Fibroblast of skin of right quadriceps (primary cell): Measurements from ENCODE around the gene UCK1.
A peak's percentile ranks its signal among the peaks of the same experiment; 100 is the strongest.
"Not testable (repeated sequence)": the region's sequence is repeated elsewhere in the genome, so short reads cannot be mapped to it uniquely, and the experiment has no call there.

Source experiments
- DNase-seq: peaks from one replicate; pipeline ENCODE4 v3.0.0-alpha.2; 2013

The UCK1 gene

DNA sequence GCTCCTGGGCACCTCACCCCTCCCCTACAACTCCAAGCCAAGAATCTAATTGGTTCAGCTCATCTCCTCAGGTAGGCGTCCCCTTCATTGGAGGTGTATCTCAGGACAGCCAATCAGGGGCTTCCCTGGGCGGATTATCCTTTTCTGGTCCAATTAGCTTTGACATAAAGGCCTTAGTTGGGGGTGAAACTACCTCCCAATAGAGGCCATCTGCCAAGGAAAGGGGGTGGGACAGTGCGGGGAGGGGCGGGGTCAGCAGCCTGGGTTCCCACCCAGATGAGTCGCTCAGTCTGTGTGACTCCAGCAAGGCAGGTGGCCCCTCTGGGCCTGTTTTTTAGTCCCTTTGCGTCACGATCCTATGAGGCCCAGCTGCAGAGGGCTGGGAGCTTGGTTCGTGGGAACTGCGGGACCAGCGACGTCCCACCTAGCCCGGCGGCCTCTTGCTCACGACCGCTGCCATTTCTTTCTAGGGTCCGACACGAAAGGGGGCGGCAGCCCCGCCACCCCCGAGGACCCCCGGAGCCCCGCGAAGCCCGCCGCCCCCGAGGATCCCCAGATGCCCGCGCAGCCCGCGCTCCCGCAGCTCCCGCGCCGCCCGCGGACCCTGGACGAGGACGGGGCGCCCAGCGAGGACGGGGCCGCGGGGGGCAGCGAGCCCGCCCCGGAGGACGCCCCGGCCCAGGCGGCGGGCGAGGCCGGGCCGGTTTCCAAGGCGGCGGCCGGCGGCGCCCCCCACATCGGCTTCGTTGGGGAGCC lies 23.2 kb upstream of the UCK1 start:
- no peak for DNase-seq

DNA sequence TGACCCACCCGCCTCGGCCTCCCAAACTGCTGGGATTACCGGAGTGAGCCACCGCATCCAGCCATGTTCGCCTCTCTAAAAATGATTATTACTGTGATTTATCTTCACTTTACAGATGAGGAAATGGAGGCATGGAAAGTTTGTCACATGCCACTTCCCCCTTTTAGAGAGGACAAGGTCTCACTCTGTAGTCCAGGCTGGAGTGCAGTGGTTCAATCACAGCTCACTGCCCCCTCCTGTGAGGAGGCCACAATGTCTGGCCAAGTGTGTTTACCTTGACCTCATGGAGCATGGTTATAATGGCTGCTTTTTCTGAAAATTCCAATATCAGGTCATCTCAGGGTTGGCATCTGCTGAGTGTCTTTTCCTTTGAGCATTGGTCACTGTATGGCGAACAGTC lies 21.0 kb upstream of the UCK1 start:
- DNase-seq = no peak

DNA sequence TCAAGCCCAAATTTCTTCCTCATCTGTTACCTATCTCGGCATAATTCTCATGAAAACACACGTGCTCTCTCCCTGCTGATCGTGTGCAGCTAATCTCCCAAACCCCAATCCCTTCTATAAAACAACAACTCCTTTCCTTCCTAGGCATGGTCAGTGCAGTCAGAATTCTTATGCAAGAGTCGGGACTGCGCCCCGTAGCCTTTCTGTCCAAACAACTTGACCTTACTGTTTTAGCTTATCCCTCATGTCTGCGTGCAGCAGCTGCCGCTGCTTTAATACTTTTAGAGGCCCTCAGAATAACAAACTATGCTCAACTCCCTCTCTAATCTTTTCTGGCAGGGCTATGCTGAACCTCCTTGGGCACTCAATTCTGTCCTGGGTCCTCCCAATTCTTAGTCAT lies 19.4 kb upstream of the UCK1 start:
- not testable (repeated sequence) for DNase-seq

DNA sequence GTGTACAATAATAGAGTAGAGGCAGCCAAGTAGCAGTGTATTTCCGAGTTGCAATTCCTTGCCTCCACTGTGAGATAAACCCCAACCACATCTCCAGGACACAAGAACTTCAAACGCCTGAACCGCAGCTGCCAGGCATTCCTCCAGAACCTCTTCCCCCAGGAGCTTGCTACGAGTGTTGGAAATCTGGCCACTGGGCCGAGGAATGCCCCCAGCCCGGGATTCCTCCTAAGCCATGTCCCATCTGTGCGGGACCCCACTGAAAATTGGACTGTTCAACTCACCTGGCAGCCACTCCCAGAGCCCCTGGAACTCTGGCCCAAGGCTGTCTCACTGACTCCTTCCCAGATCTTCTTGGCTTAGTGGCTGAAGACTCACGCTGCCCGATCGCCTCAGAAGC lies 18.1 kb upstream of the UCK1 start:
- not testable (repeated sequence) for DNase-seq

DNA sequence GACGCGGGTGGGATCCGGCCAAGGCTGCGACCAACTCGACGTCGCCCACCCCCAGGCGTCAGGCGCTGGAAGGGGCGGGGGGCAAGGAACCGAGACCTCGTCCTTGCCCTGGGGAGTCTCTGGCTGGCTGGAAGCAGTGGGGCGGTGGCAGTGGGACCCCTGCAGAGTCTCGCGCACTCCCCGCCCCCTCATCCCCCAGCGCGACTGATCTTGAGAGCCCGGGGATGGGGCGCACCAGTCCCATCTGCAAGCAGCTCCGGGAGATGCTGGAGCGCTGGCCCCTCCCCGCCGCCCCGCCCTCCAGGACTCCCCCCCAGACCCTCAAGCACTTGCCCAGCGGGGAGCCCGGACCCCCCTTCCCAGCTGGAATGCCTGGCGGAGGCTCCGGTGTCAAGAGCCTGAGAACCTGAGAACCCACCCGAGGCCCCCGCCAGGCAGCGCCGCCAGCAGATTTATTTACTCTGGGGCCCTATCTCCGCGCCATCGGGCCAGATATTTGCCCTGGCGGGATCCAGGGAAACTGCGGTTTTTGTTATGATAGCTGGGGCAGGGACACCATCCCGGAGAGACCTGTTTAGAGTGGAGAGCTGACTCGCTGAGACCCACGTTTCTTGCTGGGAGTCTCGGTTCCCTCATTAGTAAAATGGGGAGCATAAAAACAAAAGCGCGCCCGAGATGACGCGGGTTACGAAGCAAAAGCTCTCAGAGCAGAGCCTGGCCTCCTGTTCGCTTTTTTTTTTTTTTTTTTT lies 15.4 kb upstream of the UCK1 start:
- DNase-seq = no peak

DNA sequence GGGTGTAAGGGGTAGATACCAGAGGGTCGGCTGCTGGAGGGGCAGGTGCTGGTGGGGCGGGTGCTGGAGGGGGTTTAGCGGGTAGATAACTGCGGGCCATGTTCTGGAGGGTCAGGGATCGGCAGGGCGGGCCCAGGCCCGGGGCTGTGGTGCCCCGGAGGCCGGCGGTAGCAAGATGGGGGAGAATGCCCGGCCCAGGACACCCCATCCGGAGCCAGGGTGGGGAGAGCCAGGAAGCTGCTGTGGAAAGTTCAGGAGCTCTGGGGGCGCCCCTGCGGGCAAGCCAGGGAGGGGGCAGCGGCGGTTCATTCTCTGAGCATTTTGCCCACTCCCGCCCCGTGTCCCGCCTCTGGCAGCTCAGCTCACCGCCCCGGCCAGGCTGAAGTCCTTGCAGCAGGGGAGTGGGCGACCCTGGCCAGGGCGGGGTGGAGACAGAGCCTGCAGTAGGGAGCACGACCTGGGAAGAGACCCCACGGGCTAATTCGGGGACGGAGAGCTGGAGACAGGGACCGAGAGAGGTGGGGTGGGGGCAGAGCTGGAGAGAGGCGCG lies 14.8 kb upstream of the UCK1 start:
- DNase-seq = no peak

DNA sequence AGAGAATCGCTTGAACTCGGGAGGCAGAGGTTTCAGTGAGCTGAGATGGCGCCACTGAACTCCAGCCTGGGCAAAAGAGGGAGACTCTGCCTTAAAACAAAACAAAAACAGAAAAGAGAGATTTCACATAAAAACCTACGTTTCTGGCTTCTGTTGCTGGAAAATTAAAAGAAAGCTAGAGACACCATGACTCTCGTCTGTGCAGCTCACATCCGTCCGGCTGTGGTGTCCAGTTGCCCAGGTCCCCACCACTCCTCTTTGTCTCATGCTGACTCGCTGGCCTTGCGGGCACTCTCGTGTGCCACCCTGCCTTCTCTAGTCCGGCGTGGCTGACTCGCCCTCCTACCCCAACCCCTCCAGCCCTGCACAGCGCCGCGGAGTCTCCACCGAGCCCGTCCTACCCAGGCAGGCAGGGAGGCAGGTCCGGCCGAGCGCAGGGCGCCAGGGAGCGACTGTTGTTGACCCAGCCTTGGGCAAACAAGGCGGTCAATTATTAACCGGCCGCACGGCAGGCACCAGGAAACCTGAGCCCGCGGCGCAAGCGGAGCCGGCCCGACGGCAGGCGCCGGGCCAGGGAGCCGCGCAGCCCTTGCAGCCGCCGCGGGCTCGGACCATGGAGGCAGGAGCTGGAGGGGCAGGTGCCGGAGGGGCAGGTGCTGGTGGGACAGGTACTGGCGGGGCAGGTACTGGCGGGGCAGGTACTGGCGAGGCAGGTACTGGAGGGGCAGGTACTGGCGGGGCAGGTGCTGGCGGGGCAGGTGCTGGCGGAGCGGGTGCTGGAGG lies 14.1 kb upstream of the UCK1 start, which contains the start of gene PRRT1B:
Gene PRRT1B (plus strand): TSS at position 521 of the 783 bp plus-strand sequence. CDS start 93 bp downstream, at position 614.
- DNase-seq = no peak

DNA sequence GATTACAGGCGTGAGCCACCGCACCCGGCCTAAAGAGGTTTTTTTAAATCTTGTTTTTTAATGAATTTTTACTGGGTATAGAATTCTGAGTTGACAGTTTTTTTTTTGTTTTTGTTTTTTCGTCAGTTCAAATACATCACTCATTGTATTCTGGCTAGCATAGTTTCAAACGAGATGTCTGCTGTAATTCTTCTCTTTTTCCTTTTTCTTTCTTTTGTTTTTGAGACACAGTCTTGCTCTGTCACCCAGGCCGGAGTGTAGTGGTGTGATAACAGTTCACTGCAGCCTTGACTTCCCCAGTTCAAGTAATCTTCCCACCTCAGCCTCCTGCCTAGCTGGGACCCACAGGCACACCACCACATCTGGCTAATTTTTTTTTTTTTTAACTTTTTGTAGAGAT lies 12.1 kb upstream of the UCK1 start:
- no peak for DNase-seq

DNA sequence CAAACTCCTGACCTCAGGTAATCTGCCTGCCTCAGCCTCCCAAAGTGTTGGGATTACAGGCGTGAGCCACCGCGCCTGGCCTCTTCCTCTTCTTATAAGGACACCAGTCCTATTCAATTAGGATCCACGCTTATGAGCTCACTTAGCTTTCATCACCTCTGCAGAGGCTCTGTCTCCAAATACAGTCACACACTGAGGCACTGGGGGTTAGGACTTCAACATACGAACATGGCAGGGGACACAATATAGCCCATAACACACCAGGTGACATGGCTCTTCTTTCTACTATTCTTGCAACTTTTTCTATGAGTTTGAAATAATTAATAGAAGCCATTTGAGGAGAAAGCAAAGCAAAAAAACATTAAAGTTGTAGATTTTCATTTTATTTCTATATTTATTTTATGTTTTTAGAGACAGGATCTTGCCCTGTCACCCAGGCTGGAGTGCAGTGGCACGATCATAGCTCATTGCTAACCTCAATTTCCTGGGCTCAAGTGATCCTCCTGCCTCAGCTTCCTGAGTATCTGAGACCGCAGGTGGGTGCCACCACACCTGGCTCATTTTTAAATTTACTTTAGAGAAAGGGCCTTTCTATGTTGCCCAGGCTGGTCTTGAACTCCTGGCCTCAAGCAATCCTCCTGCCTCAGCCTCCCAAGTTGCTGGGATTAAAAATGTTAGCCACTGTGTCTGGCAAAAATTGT lies 8.3 kb upstream of the UCK1 start:
- DNase-seq = no peak

DNA sequence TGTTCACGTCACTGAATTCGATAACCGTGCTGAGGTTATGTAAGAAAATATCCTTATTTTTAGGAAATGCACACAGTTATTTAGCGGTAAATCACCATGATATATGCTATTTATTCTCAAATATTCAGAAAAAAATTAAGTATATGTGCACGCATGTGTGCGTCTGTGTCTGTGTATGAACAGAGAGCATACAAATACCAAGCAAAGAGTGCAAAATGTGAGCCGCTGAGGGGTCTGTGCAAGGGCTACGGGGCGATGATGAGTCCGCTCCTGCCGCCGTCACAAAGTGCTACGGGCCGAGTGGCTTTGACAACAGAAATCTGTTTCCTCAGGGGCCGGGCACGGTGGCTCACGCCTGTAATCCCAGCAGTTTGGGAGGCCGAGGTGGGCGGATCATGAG lies 6.9 kb upstream of the UCK1 start:
- DNase-seq = no peak

DNA sequence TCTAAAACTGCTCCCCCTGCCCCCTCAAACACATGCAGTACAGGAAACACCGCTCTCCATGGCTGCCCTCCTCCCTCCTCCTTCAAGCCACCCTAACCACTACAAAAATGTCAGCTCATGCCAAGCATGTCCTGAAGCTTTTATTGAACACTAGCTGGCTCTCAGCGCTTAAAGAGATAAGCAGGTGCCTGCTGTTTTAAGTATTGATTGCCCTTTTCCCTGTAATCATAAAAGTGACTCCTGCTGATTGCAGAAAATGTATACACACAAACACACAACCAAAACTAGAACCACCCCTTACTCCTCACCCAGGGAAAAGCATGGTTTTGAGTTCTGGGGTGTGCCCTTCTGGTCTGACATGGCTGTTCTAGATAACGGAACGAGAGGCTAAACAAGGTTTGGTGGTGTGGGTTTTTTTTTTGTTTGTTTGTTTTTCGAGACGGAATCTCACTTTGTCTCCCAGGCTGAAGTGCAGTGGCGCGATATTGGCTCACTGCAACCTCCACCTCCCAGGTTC lies 3.7 kb upstream of the UCK1 start:
- DNase-seq = no peak

DNA sequence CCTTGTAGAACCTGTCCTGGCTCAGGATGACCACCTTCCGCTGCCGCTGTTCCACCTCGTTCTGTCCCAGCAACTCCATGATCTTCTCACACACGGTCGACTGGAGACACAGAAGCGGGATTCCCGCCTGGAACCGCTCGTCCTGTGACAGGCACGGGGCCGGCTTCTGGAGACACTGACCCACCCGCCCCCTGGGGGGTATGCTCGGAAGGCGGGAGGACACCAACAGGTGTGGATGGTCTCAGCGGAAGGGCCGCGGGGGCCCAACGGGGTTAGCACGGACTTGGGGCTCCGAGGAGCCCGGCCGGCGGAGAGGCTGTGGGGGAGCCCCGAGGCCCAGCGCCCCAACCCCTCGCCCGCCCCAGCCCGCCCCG lies 530 bp downstream of the UCK1 start:
- peak; percentile 17 for DNase-seq

DNA sequence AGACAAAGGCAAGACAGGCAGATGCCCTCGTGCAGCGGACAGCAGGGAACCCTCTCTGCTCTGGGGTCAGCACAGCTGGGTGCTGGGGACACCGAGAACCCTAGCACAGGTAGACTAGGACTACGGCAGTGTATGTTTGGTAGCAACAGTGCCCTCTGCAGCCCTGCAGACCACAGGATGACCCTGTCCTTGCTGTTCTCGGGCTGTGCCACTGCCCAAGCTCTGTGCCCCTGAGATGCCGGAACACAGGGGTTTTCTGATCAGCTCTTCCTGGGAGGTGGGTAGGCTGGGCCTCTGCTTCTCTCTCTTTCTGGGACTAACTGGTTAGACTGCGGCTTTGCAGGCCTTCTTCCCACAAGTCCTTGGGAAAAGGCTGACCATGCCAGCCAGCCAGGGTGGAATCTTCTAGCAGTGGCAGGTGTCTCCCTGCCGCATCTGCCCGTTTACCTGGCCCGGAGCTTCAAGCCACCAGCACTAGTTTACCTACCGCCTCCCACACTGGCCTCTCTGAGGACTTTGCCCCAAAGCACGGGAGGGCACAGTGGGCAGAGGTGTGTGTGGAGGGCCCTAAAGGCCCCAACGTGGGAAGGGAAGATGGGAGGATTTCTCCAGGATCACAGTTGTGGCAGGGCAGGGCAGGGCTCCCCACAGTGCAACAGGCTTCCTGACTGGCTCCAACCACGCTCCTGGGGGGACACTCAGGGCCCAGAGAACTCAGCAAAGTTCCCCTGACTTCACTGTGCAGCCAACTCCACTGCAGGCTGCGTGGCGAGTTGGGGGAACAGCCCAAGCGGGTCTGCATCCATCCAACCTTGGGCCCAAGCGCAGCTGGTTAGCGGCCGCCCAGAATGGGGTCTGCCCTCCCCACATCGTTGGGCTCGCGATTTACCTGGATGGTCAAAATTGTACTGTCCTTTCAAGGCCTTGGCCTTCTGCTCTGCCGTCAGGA lies 1.2 kb downstream of the UCK1 start:
- DNase-seq = no peak

DNA sequence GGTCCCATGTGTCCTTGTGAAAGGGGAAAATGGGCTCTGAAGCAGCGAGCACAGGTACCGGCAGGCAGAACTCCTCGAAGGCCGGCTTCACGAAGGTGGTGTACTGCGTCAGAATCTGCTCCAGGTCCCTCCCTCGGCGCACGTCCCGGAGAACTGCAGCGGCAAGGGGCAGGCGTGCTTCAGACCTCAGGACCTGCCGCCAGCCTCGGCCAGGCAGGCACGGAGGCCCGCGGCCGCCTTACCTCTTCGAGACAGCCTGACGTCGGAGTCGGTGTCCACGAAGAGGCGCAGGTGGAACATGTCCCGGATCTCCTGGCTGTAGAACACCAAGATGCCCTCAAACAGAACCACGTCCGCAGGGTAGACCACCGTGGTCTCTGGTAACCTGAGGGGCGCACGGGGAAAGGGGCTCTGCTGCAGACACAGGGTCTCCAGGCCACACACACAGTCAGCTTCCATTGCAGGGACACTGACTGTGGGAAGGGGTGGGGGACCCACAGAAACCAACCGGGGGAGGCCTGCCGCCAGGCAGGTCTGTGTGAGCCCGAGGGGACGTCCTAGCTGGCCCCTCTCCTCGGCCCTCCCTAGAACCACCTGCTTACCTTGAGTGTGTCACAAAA lies 2.1 kb downstream of the UCK1 start:
- no peak for DNase-seq

DNA sequence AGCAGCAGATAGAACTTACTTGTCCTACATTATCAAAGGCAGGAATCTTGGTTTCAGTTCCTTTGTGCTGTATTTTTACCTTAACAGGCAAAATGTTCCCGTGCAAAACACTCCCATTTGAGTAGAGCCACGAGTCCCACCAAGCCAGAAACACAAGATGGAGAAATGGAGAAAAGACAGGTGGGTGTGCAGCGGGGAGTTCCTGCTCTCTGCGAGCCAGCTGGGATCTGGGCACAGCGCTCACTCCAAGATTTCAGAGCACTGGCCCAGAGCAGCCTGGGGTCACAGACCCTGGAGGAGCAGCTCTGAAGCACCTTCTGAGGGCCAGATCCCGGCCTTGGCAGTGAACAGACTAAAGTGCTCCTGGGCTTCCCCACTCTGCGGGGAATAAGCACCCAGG lies 2.9 kb downstream of the UCK1 start:
- no peak for DNase-seq

DNA sequence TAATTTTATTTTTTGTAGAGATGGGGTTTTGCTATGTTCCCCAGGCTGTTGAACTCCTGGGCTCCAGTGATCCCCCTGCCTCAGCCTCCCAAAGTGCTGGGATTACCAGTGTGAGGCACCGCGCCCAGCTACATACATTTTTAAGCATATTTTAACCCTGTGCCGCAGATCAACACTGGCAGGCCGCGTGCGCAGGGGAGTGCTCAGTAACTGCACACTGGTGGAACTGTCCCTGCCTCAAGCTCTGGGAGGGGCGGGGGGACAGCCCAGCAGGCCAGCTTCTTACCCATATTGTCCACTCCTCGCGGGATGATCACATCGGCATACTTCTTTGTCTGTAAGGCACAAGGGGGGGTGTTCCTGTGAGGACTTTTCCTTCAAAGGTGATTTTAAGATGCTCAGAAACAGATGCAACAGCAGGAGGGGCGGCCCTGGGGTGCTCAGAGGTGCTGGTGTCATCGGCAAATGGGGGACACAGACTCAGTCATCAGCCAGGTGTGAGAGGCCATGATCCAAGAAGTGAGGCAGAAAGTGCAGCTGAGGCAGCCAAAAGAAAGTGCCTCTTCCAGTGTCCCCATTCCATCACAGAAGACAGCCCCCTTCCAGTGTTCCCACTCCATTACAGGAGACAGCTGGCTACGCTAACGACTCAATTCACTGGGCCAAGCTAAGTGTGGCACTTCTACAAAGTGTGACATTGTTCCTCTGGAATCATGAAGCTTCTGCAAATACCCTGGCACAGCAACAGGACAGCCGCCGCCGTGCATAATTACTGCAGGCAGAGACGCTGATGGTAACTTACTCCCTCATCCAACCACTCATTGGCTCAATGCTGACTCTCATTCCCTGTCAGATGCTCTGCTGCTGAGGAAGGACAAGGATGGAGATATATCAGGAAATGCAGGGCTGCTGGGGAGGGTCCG lies 5.2 kb downstream of the UCK1 start:
- DNase-seq = no peak

DNA sequence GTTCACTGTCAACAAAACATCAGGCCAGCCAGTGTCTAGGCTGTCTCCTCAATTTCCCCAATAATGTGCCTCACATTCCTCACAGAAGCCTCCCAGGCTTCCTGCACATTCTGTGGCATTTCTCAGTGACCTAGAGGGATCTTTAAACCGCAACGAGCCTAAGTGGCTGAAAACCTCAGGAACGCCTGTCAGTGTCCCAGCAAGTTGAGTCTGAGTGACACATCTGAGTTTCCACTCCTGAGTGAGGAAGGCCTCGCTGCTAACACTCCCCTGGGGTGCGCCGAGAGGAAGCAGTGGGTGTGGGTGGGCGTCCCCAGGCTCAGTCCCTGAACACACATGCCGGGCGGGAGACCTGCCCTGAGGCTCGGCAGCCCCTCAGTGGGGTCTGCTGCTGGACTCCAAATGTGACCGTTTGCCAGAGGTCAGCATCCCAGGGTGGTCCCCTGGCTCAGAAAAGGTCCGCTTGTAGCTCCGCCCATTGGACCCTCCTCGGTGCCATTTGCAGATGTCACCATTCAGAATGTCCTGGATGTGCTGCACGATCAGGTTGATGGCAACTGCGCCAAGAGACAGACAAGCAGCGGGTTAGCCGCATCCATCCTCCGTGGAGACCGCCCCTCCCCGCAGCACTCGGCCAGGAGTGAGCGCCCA lies 6.3 kb downstream of the UCK1 start:
- peak; percentile 64 for DNase-seq

DNA sequence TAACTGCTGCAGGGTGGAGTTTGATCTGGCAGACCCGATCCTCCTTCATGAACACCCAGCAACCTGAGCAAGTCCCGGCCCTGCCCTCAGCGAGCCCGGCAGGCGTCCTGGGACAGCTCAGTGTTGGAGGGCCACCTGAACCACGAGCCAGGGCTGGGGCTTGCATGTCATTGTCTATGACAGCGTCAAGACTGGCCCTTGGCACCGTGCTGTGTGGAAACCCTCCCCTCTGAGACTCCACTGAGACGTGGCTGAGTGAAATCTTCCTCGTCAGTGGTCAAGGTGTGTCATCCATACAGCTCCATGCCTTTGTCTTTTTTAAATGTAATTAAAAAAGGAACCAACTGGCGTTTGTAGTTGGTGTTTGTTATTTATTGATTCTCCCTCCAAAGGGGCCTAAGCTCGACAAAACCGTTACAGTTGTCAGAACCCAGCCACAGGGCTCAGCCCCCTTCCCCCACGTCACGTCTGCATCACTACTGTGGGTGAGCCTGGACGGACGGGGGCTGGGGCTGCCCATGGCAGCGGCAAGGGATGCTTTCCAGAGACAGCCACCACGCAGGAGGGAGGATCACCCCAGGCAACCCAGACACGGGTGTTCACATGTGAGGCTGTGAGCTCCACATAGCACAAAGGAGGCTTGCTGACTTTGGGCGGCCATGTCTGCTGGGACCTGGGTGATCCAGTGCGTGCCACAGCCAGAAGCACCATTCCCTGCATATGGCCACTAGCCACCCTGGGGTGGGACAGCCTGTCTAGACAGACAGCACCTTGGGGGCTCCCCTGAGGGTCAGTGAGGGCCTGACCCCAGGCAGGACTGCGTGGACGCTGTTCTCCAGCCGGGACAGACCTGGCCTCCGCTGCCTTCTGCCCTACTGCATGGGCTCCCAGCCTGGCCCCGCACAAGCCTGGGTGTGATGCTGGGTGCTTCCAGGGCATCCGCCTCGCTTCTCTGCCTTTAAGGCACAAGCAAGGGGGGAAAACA lies 7.3 kb downstream of the UCK1 start:
- no peak for DNase-seq
